Astrocyte (in vitro differentiated cells and primary cell): ENCODE data around the gene EXD2.

Experiments
- CTCF ChIP-seq: IDR thresholded peaks from 2 replicates; pipeline ENCODE4 v1.5.1; 2011; ENCODE audit warnings: low read depth, mild to moderate bottlenecking, inconsistent platforms, low read length, moderate library complexity; ENCODE audit not compliant: insufficient read depth
- EZH2 ChIP-seq: IDR thresholded peaks from 2 replicates; pipeline ENCODE4 v1.6.1; 2012; ENCODE audit warnings: mild to moderate bottlenecking, low read length, inconsistent platforms; ENCODE audit not compliant: insufficient read depth

- TF ChIP-seq CTCF (no peak), EZH2 (no peak)
These were observed 49.7 kb upstream of the EXD2 start for GRCh38 chr14:69141550-69141949.
